Heart right ventricle (tissue), 16 donors: ENCODE measurements around the gene SMG6. TPM values are rescaled to one million over a fixed set of nuclear protein-coding genes. Genes with fewer than 3 reads are reported as not detected.

Experiments
- ATAC-seq, 8 donors: fragments of 200-7000 bp; cut with Tn5 transposase; one replicate each; pipeline ENCODE4 v1.9.1; 2020; ENCODE audit warnings: mild to moderate bottlenecking in 8 of 8, moderate library complexity in 8 of 8, moderate number of reproducible peaks in 1 of 8
- DNase-seq, 2 donors: peaks; one replicate each; pipeline ENCODE4 v3.0.0-alpha.2; 2020
- H3K27ac ChIP-seq, 10 donors: fragments of 200-600 bp; sonication (generic) in 2 of 10; one replicate each; pipeline versions ENCODE4 v1.5.0 to v1.8.0; 2020 to 2022; ENCODE audit warnings: mild to moderate bottlenecking in 3 of 10
- H3K27me3 ChIP-seq, 7 donors: fragments of 200-600 bp; one replicate each; pipeline ENCODE4 v1.8.0; 2021 to 2022; ENCODE audit warnings: mild to moderate bottlenecking in 2 of 7
- H3K36me3 ChIP-seq, 9 donors: fragments of 200-600 bp; sonication (generic) in 1 of 9; one replicate each; pipeline versions ENCODE4 v1.5.0 to v1.8.0; 2020 to 2022; ENCODE audit warnings: mild to moderate bottlenecking in 2 of 9
- H3K4me1 ChIP-seq, 9 donors: fragments of 200-600 bp; sonication (generic) in 1 of 9; one replicate each; pipeline versions ENCODE4 v1.5.0 to v1.8.0; 2020 to 2022; ENCODE audit warnings: mild to moderate bottlenecking in 4 of 9
- H3K4me3 ChIP-seq, 10 donors: fragments of 200-600 bp; sonication (generic) in 2 of 10; one replicate each; pipeline versions ENCODE4 v1.5.0 to v1.8.0; 2020 to 2022; ENCODE audit warnings: mild to moderate bottlenecking in 7 of 10, moderate library complexity in 2 of 10
- H3K9me3 ChIP-seq, 11 donors: fragments of 200-600 bp in 10 of 11; sonication (generic) in 2 of 11; one replicate each; pipeline versions ENCODE4 v1.5.0 to v1.8.0; 2013 to 2022; ENCODE audit warnings: mild to moderate bottlenecking in 2 of 11, control low read depth in 1 of 11, moderate library complexity in 1 of 11
- WGBS, 2 donors: extraction: QIAGEN DNeasy Blood & Tissue Kit; methylation state at CpG; one replicate each; pipeline ENCODE4 v1.1.7; 2013; ENCODE audit warnings: inconsistent platforms in 1 of 2; 5-methylcytosine and 5-hydroxymethylcytosine counted together
- intact Hi-C, 10 donors: fragments of 100-400 bp; cut with DNase I; formaldehyde crosslinking; loops; one replicate each; pipeline versions ENCODE4 v1.11.1 to v1.14.2; 2022
- polyA plus RNA-seq, 2 donors: library from polyadenylated mRNA; stranded (reverse); fragments of 200-250 nt; gene quantifications; one replicate each; pipeline ENCODE4 v1.2.3, GENCODE V29; 2013
- total RNA-seq, 10 donors: library from RNA; stranded (reverse); fragmentation: NEBNext Ultra II Directional in 3 of 10; extraction: Animal tissue kit (Norgen Biotek cat#: 25700) in 3 of 10; gene quantifications; one replicate each; pipeline versions ENCODE4 v1.2.1 to v1.2.4, GENCODE V29; 2021 to 2023
- TF ChIP-seq, protein P1 (sequence below), 9 donors: fragments of 200-600 bp; sonication (generic) in 2 of 9; IDR thresholded peaks; one replicate each; pipeline versions ENCODE4 v1.5.0 to v1.8.0; 2021 to 2022; ENCODE audit warnings: antibody characterized with exemption in 9 of 9, mild to moderate bottlenecking in 5 of 9, moderate library complexity in 1 of 9
- donor health status: Arrhythmogenic right ventricular cardiomyopathy.
- donor health status: ischemic (EF 13 %, LVEDD 7.1; RV severe dilation, severe dysfunction).
- donor health status: healthy with polysubstance abuse.
- donor health status: DM: no; HTN: yes; CAD: no.
- donor health status: DM: no; HTN: no; CAD: no.
- donor health status: ischemic (EF 25% LVEDD 6.9; RV normal size, moderate dysfunction).
- donor health status: ischemic (EF 25% LVEDD 5.7; RV mildly dilated, moderate dysfunction).
- donor health status: healthy.
- donor health status: DM: yes; HTN: yes; CAD: no.
- donor health status: Ischemic cardiomyopathy.
- donor health status: ischemic (EF 35%, LVEDD 5.7; RV mildly dilated, moderate dysfunction).
- donor health status: nonischemic (EF 11% LVEDD 7.7; RV severe dilation, severe dysfunction).
- donor health status: DM: yes; HTN: yes; CAD: no.
- donor health status: PGD.
- donor health status: ischemic (EF 29% LVEDD 5.4; RV normal size, mild dysfunction).
- donor health status: nonischemic (EF 23%, LVEDD 6.1; RV moderate dilation, normal function).

The SMG6 gene
- total and polyA plus RNA-seq, 12 donors = 13.6 to 28.1 (median 19.6) TPM

GRCh38 chr17:2283302-2283701 is 20.3 kb downstream of the SMG6 start:
- peaks cover 0 to 100% (median 55%) of the 10 kb centered on the region in 9 donors for H3K36me3 ChIP-seq
- ATAC-seq = no peak

GRCh38 chr17:2282297-2282873 is 21.2 kb downstream of the SMG6 start:
- Histone ChIP-seq H3K9me3 (no peaks in the 10 kb centered on the region), H3K4me1 (peaks cover 0 to 13% (median 0%) of the 10 kb centered on the region in 9 donors), H3K27ac (peak overlapping the region in 1 of 10 donors; percentile 43), H3K36me3 (peaks cover 0 to 100% (median 55%) of the 10 kb centered on the region in 9 donors), H3K27me3 (no peaks in the 10 kb centered on the region), H3K4me3 (no peak overlapping the region)
- DNase-seq (no peak), ATAC-seq (peak in 7 of 8 donors; percentile 29 to 86 (median 48))
- WGBS, 2 donors = 57 to 61% methylated on average over 7 of the region's 7 CpGs
- intact Hi-C loops = loop anchor here in 5 of 10 donors (2.0 to 10.0 kb wide), 6 partner anchors 40 to 378 kb away; partner anchors contain the start of gene HIC1 (in 4 of the 5)
- TF ChIP-seq, protein P1, sequence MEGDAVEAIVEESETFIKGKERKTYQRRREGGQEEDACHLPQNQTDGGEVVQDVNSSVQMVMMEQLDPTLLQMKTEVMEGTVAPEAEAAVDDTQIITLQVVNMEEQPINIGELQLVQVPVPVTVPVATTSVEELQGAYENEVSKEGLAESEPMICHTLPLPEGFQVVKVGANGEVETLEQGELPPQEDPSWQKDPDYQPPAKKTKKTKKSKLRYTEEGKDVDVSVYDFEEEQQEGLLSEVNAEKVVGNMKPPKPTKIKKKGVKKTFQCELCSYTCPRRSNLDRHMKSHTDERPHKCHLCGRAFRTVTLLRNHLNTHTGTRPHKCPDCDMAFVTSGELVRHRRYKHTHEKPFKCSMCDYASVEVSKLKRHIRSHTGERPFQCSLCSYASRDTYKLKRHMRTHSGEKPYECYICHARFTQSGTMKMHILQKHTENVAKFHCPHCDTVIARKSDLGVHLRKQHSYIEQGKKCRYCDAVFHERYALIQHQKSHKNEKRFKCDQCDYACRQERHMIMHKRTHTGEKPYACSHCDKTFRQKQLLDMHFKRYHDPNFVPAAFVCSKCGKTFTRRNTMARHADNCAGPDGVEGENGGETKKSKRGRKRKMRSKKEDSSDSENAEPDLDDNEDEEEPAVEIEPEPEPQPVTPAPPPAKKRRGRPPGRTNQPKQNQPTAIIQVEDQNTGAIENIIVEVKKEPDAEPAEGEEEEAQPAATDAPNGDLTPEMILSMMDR (IDR thresholded peaks at IDR 0.05) = peak; percentile 47 to 70 (median 63)

More at GRCh38 chr17:2283302-2283701, 20.3 kb downstream of the SMG6 start:
- intact Hi-C loops = loop anchor here in 5 of 10 donors (2.0 to 10.0 kb wide), 6 partner anchors 41 to 379 kb away; partner anchors contain the start of gene HIC1 (in 4 of the 5)
- 86 to 93% methylated on average over 7 of the region's 7 CpGs for WGBS, 2 donors
- no peaks in the 10 kb centered on the region for H3K9me3 ChIP-seq
- H3K4me1 ChIP-seq = peaks cover 0 to 13% (median 0%) of the 10 kb centered on the region in 9 donors
- no peak overlapping the region for H3K27ac ChIP-seq
- TF ChIP-seq, protein P1 (IDR thresholded peaks at IDR 0.05) = no peak
- no peaks in the 10 kb centered on the region for H3K27me3 ChIP-seq
- no peak for DNase-seq
- H3K4me3 ChIP-seq = no peak overlapping the region

DNA sequence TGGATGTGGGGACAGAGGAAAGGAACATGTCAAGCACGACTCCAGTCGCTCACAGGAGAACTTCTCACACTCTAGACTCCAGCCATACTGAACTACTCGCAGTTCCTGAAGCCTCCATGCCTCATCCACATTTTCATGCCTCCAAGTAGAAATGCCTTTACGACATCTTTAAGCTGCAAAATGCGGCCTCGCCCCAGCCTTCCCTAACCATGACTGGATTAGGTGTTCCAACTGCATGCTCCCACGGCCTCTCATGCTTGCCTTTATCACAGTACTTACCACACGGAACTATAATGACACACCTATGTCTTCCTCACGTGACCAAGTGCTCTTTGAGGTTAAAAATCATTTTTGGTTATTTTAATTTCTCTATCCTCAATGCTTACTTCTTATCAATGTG is 23.9 kb downstream of the SMG6 start:
- peaks cover 0 to 13% (median 0%) of the 10 kb centered on the region in 9 donors for H3K4me1 ChIP-seq
- no peak overlapping the region for H3K4me3 ChIP-seq
- WGBS, 2 donors = 95% methylated on average over 9 of the region's 9 CpGs
- no peak for ATAC-seq
- TF ChIP-seq, protein P1 (IDR thresholded peaks at IDR 0.05) = no peak
- DNase-seq = no peak
- intact Hi-C loops = loop anchor here in 5 of 10 donors (5.0 to 10.0 kb wide), 6 partner anchors 37 to 375 kb away; partner anchors contain the start of gene HIC1 (in 2 of the 5)
- no peaks in the 10 kb centered on the region for H3K9me3 ChIP-seq
- H3K27me3 ChIP-seq = no peaks in the 10 kb centered on the region
- H3K27ac ChIP-seq = no peak overlapping the region
- peaks cover 0 to 99% (median 53%) of the 10 kb centered on the region in 9 donors for H3K36me3 ChIP-seq

DNA sequence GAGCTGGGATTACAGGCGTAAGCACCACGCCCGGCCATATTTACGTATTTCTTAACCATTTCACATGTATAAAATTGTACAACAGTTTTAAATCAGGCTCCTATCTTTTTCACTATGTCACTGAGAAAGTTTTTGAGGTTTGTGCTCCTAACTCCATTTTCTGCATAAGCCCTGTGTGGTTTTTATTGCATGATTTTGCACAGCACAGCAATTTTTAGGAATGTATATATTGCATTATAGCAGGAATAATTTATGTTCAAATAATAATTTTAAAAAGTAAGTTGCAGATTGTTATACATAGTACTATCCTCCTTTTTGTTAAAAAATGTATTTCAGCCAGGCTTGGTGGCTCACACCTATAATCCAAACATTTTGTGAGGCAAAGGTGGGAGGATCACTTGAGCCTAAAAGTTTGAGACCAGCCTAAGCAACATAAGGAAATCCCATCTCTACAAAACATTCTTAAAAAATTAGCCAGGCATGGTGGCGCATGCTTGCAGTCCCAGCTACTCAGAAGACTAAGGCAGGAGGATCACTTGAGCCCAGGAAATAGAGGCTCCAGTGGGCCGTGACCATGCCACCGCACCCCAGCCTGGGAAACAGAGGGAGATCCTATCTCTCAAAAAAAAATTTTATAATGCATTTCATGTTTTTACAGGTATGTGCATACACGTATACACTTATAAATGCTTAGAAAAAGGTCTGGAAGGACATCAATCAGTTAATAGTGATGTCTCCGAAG is 26.0 kb downstream of the SMG6 start:
- Histone ChIP-seq H3K9me3 (no peaks in the 10 kb centered on the region), H3K27ac (no peak overlapping the region), H3K27me3 (no peaks in the 10 kb centered on the region), H3K4me3 (no peak overlapping the region), H3K4me1 (peaks cover 0 to 9% (median 0%) of the 10 kb centered on the region in 9 donors), H3K36me3 (peaks cover 0 to 99% (median 36%) of the 10 kb centered on the region in 9 donors)
- whole genome bisulfite sequencing, 2 donors = 97 to 98% methylated on average over 9 of the region's 9 CpGs
- DNase-seq = no peak
- intact Hi-C loops = loop anchor here in 1 of 10 donors (10.0 kb wide), 1 partner anchor 363 kb away; no protein-coding TSS in a partner anchor
- TF ChIP-seq, protein P1 (IDR thresholded peaks at IDR 0.05) = no peak
- no peak for ATAC-seq
